RWPE2 (cell line): ENCODE measurements around the gene DNAH11.

Experiments used
- ATAC-seq: fragments of 200-7000 bp; cut with Tn5 transposase; 3 replicates; pipeline ENCODE4 v1.9.1; 2021; ENCODE audit warnings: low read depth
- DNase-seq: peaks from one replicate; pipeline ENCODE4 v3.0.0-alpha.2; 2020; ENCODE audit warnings: low spot score
- H3K27ac ChIP-seq: fragments of 450-650 bp; 2 replicates; pipeline ENCODE4 v1.5.1; 2017; ENCODE audit warnings: mild to moderate bottlenecking; ENCODE audit not compliant: poor library complexity, severe bottlenecking
- H3K27me3 ChIP-seq: fragments of 250-450 bp; sonication (Bioruptor Pico); 2 replicates; pipeline ENCODE4 v1.5.1; 2021; ENCODE audit warnings: mild to moderate bottlenecking, moderate library complexity; ENCODE audit not compliant: insufficient read depth, poor library complexity, severe bottlenecking
- H3K36me3 ChIP-seq: fragments of 250-450 bp; sonication (Bioruptor Pico); 2 replicates; pipeline ENCODE4 v1.5.1; 2020; ENCODE audit warnings: low read depth, mild to moderate bottlenecking, moderate library complexity
- H3K4me1 ChIP-seq: fragments of 250-450 bp; sonication (Bioruptor Pico); 2 replicates; pipeline ENCODE4 v1.5.1; 2021; ENCODE audit warnings: mild to moderate bottlenecking, moderate library complexity; ENCODE audit not compliant: insufficient read depth, poor library complexity, severe bottlenecking
- H3K4me3 ChIP-seq: fragments of 250-450 bp; sonication (Bioruptor Pico); 2 replicates; pipeline ENCODE4 v1.5.1; 2021; ENCODE audit warnings: mild to moderate bottlenecking, moderate library complexity; ENCODE audit not compliant: severe bottlenecking
- H3K9me3 ChIP-seq: fragments of 250-450 bp; sonication (Bioruptor Pico); 2 replicates; pipeline ENCODE4 v1.5.1; 2021; ENCODE audit warnings: mild to moderate bottlenecking, moderate library complexity; ENCODE audit not compliant: severe bottlenecking
- TF ChIP-seq, protein P1 (sequence below): fragments of 450-650 bp; IDR thresholded peaks from one replicate; pipeline ENCODE4 v1.5.1; 2017; ENCODE audit warnings: mild to moderate bottlenecking, moderate library complexity; ENCODE audit not compliant: poor library complexity, severe bottlenecking

Gene DNAH11

DNA sequence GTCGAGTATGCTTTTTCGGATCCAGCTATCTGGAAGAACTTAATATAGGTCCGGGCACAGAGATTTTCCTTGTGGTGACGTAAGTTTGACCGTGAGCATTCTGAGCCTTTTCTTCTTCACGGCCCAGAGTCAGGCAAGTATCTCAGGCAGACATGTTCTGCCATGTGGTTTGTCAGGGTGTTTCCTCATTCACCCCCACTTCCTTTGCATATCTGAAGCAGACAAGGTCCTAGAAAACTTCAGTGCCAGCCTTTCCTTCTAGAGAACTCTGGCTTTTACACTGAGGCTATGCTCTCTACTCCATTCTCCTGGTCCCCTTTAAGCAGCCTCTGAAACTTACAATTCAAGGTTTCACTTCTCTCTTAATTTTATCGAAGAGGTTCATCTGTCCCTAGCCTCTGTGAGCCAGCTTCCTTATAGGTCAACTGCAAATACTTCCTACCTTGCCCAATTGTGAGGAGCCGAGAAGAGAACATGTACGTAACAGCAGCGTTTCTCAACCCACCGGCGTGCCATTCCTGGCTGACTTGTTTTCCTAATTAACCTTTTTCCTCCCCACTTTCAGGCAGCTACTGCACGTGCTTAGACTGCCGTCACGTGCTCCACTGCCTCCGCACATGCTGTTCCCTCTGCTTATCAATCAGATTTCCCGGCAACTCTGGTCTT is 355.6 kb downstream of the DNAH11 start:
- Histone ChIP-seq H3K27ac (no peak overlapping the region), H3K9me3 (no peaks in the 10 kb centered on the region), H3K4me3 (no peak overlapping the region), H3K4me1 (no peaks in the 10 kb centered on the region), H3K36me3 (peaks cover 48% of the 10 kb centered on the region), H3K27me3 (no peaks in the 10 kb centered on the region)
- ATAC-seq (no peak), DNase-seq (no peak)
- TF ChIP-seq, protein P1, sequence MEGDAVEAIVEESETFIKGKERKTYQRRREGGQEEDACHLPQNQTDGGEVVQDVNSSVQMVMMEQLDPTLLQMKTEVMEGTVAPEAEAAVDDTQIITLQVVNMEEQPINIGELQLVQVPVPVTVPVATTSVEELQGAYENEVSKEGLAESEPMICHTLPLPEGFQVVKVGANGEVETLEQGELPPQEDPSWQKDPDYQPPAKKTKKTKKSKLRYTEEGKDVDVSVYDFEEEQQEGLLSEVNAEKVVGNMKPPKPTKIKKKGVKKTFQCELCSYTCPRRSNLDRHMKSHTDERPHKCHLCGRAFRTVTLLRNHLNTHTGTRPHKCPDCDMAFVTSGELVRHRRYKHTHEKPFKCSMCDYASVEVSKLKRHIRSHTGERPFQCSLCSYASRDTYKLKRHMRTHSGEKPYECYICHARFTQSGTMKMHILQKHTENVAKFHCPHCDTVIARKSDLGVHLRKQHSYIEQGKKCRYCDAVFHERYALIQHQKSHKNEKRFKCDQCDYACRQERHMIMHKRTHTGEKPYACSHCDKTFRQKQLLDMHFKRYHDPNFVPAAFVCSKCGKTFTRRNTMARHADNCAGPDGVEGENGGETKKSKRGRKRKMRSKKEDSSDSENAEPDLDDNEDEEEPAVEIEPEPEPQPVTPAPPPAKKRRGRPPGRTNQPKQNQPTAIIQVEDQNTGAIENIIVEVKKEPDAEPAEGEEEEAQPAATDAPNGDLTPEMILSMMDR, result no peak

DNA sequence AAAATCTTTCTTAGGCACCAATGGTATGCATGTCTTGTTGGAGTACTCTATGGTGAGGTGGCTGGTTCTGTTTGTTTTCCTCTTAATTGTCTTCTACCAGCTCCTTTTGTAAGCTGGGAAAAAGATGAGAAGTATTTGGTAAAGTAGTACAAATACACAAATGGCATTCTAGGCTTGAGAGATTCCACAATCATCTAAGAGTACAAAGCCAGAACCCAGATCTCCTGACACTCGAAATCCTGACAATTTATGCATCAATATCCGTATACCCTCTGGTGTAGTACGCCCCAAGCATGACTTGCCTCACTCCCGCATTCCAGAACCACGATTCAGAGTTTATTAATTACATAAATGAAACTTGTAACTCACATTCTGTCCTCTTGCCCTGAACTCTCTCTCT is 359.4 kb downstream of the DNAH11 start:
- Histone ChIP-seq H3K27me3 (no peaks in the 10 kb centered on the region), H3K4me1 (no peaks in the 10 kb centered on the region), H3K27ac (no peak overlapping the region), H3K9me3 (no peaks in the 10 kb centered on the region), H3K36me3 (peaks cover 84% of the 10 kb centered on the region), H3K4me3 (no peak overlapping the region)
- DNase-seq (no peak), ATAC-seq (peak; percentile 65)
- TF ChIP-seq, protein P1, result no peak

DNA sequence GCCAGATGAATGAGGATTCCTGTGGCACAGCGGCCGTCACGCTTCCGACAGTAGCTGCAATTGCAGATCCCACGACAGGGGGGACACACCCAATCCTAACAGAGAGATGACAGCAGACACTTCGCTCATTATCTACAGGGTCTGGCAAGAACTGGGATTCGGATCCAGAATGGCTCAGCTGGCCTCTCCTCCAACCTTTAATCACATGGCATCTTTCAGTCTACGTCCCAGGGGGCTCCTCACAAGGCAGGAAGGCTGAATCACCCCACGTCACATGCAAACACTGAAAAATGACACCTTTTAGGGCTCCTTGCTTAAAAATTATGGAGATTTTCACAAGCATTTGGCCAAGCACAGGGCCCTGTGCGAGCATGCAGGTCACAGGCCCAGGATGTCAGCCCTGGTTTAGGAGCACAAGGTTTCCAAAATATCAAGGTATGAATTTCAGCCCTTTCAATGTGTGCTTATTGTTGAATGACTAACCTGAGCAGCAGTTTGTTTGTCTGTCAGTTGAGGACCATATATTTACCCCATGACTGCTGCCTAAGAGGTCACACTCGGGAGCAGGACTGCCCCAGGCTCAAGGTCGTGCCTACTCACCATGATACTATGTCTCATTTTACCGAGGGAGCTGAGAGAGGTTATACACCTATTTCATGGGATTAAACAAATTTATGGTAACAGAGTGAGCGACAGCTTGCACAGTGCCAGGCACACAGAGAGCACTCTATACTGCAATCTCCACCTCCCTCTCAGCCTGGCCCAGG is 360.4 kb downstream of the DNAH11 start:
- no peak for DNase-seq
- Histone ChIP-seq H3K4me1 (no peaks in the 10 kb centered on the region), H3K4me3 (no peak overlapping the region), H3K9me3 (no peaks in the 10 kb centered on the region), H3K36me3 (peaks cover 89% of the 10 kb centered on the region), H3K27me3 (no peaks in the 10 kb centered on the region), H3K27ac (no peak overlapping the region)
- no peak for ATAC-seq
- TF ChIP-seq, protein P1, result no peak

DNA sequence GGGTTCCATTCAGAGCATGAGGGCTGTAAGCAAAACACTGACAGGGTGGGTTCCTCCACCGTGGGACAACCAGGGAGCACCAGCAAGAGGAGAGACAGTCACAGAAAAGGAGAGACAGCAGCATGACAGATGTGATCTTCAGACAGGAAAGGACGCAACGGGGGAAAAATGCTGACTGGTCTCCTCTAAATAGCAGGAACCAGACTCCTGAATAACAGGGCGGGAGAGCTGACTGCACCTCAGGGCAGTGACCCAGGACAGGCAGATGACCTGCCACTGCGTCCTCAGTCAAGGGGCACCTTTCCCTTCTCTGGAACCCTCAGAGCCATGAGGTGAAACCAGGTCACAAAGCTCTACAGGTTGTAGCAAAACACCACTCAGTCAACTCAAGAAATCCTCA is 365.9 kb downstream of the DNAH11 start:
- Histone ChIP-seq H3K27me3 (no peaks in the 10 kb centered on the region), H3K4me1 (no peaks in the 10 kb centered on the region), H3K9me3 (no peaks in the 10 kb centered on the region), H3K4me3 (no peak overlapping the region), H3K36me3 (peaks cover 79% of the 10 kb centered on the region), H3K27ac (no peak overlapping the region)
- TF ChIP-seq, protein P1, result no peak
- ATAC-seq (no peak), DNase-seq (no peak)

DNA sequence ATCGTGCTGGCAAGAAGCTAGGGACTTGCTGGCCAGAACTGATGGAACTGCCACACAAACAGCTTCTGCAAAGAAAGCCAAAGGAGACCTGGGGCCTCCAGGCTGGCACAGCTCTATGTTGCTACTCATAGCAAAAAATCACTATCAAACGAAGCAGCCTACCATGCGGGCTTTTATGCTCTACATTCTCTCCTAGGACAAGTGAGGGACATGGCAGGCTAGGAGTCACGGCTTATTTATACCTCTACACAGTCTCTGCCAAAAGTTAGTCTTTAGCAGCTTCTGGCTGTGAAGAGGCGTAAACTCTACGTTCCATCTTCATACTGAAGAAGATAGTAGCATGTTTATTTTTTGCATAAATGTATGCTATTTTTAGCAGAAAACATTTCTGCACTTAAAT is 367.4 kb downstream of the DNAH11 start:
- Histone ChIP-seq H3K36me3 (peaks cover 80% of the 10 kb centered on the region), H3K4me3 (no peak overlapping the region), H3K9me3 (no peaks in the 10 kb centered on the region), H3K4me1 (no peaks in the 10 kb centered on the region), H3K27ac (no peak overlapping the region), H3K27me3 (no peaks in the 10 kb centered on the region)
- DNase-seq (no peak), ATAC-seq (no peak)
- TF ChIP-seq, protein P1, result no peak
